IPS-18a (cell line): Measurements from ENCODE around the gene TAF4B.
"Not testable (repeated sequence)": the region's sequence is repeated elsewhere in the genome, so short reads cannot be mapped to it uniquely, and the experiment has no call there.

Source experiments
- H3K27ac ChIP-seq: one replicate; pipeline ENCODE4 v1.5.1; 2013; ENCODE audit warnings: low read length
- H3K27me3 ChIP-seq: one replicate; pipeline ENCODE4 v1.6.1; 2013; ENCODE audit warnings: mild to moderate bottlenecking, low read length; ENCODE audit not compliant: control insufficient read depth, insufficient read depth
- H3K36me3 ChIP-seq: one replicate; pipeline ENCODE4 v1.6.1; 2013; ENCODE audit warnings: low read depth, low read length; ENCODE audit not compliant: control insufficient read depth
- H3K4me1 ChIP-seq: one replicate; pipeline ENCODE4 v1.6.1; 2013; ENCODE audit warnings: low read depth, low read length; ENCODE audit not compliant: control insufficient read depth
- H3K4me3 ChIP-seq: one replicate; pipeline ENCODE4 v1.5.1; 2013; ENCODE audit warnings: low read length
- H3K9ac ChIP-seq: one replicate; pipeline ENCODE4 v1.6.1; 2013; ENCODE audit warnings: mild to moderate bottlenecking, low read length, moderate library complexity
- H3K9me3 ChIP-seq: one replicate; pipeline ENCODE4 v1.6.1; 2013; ENCODE audit warnings: low read depth, low read length; ENCODE audit not compliant: control insufficient read depth

TAF4B gene

DNA sequence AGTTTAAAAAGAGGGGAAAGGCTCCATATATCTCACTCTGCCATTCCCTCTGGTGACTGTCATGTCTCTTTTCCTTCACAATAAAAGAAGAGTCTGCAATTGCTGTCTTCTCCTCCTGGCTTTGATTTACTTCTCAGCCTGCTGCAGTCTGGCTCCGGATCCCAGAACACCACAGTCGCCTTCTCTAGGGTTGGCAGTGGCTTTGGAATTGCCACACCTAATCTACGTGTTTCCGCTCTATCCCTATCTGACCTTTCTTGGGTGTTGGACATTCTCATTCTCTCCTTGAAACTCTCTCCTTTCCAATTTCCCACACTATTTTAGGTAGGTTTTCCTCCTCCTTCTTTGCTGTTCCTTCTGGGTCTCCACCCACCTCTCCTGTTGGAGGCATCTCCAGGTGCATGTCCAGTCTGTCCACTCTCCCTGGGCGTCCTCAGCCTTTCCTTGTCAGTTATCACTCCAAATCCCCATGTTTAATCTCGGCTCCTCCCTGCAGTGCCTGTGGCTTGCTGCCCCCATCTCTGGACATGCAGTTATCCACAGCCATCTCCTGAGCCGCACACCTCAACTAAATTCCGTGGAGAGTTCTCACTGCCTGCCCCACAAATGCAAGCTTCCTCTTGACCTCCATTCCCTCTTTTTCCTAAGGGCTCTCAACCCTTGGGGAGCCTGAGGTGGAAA is 209.3 kb downstream of the TAF4B start:
- no peaks in the 10 kb centered on the region for H3K27me3 ChIP-seq
- no peaks in the 10 kb centered on the region for H3K9me3 ChIP-seq
- no peaks in the 10 kb centered on the region for H3K36me3 ChIP-seq
- no peak overlapping the region for H3K27ac ChIP-seq
- no peak overlapping the region for H3K4me3 ChIP-seq
- H3K9ac ChIP-seq, result no peak overlapping the region
- H3K4me1 ChIP-seq, result no peaks in the 10 kb centered on the region

DNA sequence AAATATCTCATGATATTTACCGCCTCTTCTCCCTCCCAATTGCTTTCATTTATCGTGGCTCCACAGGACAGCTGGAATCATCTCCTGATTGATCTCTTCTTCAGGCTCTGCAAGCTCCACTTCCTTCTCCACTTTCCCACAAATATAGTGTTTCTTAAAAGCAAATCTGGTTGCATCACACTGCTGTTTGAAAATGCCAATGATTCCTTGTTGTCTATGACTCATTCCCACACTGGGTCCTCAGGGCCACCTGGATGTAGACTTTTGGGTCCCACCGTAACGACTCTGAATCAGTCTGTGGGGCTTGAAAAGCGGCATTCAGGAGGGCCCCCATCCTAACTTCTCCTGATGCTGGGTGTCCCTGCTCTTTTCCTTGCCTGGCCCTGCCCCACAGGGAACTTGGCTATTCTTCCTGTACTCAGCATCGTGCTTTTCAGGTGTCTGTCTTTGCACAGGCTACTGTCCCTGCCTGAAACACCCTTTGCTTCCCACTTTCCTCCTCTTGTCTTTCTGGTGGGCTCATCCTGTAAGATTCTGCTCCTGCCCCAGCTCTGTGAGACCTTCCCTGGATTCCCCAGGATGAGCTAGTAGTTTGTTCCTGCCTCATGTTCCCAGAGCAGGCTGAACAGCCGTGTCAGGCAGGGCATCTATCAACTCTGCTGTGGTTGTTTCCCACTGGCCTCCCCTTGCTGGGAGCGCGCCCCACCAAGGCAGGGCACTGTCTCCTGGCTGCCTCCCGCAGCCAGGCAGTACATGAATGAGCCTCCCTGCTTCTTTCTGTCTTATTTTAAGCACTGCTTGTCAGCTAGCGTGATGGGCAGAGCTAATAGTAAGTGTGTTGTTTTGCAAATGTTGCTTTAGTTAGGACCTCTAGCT is 210.2 kb downstream of the TAF4B start:
- H3K9me3 ChIP-seq, result no peaks in the 10 kb centered on the region
- H3K27ac ChIP-seq, result no peak overlapping the region
- no peaks in the 10 kb centered on the region for H3K36me3 ChIP-seq
- no peaks in the 10 kb centered on the region for H3K27me3 ChIP-seq
- H3K4me3 ChIP-seq, result no peak overlapping the region
- no peak overlapping the region for H3K9ac ChIP-seq
- no peaks in the 10 kb centered on the region for H3K4me1 ChIP-seq

DNA sequence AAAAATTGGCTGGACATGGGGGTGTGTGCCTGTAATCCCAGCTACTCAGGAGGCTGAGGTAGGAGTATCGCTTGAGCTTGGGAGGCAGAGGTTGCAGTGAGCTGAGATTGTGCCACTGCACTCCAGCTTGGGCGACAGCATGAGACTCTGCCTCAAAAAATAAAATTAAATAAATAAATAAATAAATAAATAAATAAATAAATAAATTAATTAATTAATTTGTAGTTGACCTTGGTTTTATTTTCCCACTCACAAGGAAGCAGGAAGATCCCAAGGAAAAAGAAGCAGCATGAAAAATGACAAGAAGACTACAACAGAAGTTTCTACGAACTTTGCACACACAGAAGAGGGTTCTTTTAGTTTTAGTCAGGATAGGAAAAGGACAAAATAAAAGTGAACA is 211.4 kb downstream of the TAF4B start:
- H3K9ac ChIP-seq, H3K9me3 ChIP-seq, H3K4me1 ChIP-seq, H3K27ac ChIP-seq, H3K36me3 ChIP-seq, H3K4me3 ChIP-seq, H3K27me3 ChIP-seq: not testable (repeated sequence)

DNA sequence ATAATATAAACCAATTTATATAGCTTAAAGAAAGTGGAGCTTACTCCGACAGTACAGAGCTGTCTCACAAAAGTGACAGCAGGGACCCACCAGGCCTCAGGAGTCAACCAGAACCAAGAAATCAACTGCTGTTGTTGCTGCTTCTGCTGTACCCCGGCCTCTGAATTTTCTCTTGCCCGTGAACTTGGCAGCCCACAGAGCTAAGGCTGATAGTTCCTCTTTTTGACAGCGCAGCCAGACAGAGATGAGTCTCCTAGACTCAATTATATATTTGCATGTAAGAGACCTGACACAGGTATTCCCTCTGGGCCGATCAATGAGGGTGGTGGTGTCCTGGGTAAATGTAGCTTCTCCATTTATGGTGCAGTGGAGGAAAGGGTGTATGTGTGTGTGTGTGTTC is 212.7 kb downstream of the TAF4B start:
- no peaks in the 10 kb centered on the region for H3K36me3 ChIP-seq
- H3K27me3 ChIP-seq, result no peaks in the 10 kb centered on the region
- H3K4me1 ChIP-seq, result no peaks in the 10 kb centered on the region
- H3K27ac ChIP-seq, result no peak overlapping the region
- no peak overlapping the region for H3K4me3 ChIP-seq
- H3K9me3 ChIP-seq, result peaks cover 4% of the 10 kb centered on the region
- H3K9ac ChIP-seq, result no peak overlapping the region

DNA sequence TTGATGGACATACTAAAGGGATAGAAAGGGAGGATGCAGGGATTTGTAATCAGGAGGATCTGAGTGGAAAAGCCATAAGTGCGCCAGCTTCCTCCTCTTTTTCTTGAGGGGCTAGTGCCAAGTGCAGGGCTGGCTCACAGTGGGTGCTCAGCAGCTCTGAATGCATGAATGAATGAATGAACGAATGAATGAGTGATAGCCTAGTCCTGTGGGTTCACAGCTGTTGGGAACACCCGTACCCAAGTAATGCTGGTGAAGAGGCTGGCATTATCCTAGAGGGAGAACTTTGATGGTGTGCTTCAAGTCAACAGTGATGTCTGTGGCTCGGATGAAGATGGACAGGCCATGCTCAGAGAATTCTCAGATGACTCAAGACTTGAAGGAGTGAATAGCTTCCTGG is 213.3 kb downstream of the TAF4B start:
- Histone ChIP-seq H3K9ac (no peak overlapping the region), H3K27me3 (no peaks in the 10 kb centered on the region), H3K27ac (no peak overlapping the region), H3K4me1 (no peaks in the 10 kb centered on the region), H3K4me3 (no peak overlapping the region), H3K36me3 (no peaks in the 10 kb centered on the region), H3K9me3 (peaks cover 6% of the 10 kb centered on the region)

DNA sequence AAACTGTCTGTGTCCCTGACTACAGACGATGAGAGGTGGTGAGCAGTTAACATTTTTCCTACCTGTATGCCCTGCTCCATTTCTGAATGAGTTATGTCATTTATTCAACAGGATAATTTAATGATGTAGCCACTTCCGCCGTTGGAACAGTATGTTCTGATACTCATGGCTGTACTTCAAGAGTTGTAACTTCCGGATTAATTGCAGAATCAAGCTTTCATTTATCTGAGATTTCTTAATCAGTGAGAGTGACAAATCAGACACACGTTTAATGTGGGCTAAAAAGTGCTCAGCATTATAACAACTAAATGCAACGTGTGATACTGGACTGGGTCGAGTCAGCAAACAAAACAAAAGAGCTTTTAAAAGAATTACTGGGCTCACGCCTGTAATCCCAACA is 214.4 kb downstream of the TAF4B start:
- peaks cover 6% of the 10 kb centered on the region for H3K9me3 ChIP-seq
- H3K27me3 ChIP-seq, result no peaks in the 10 kb centered on the region
- no peak overlapping the region for H3K9ac ChIP-seq
- no peaks in the 10 kb centered on the region for H3K4me1 ChIP-seq
- no peak overlapping the region for H3K4me3 ChIP-seq
- H3K36me3 ChIP-seq, result no peaks in the 10 kb centered on the region
- H3K27ac ChIP-seq, result no peak overlapping the region
